Measurements from ENCODE around the gene PSMD7.
A peak's percentile ranks its signal among the peaks of the same experiment; 100 is the strongest.

The PSMD7 gene

DNA sequence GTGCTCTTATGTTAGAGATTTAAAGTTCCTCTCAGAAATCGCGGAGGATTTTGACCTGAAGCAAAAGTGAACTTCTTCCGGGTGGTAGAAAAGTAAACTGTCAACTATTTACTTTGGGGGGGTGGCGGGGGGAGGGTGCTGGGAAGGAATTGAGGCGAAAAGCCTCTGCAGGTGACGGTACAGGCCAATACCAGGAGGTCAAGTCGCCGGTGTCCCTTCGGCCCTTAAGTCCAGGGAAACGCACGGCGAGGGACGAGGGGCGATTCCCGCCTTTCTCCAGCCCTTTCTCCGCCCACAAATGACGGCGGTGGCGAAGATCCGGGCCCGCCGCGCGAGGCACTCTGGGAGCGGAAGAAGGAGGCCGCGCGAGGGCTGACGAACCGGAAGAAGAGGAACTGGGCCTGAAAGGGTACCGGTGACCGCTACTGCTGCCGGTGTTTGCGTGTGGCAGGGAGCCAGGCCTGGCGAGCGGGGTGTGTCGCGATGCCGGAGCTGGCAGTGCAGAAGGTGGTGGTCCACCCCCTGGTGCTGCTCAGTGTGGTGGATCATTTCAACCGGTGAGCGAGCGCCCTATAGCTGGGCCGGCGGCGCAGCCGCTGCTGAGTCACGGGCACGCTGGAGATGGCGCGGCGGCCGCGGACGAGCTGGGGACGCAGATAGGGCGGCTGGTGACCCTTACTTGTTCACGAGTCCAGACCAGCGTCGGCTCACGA is at the start of gene PSMD7:
PSMD7 (plus strand) TSS at position 383 of the 713 bp plus-strand sequence; CDS start at position 484, 101 bp downstream.
- Histone ChIP-seq H3K4me3 (ENCODE audit: low read depth in 1 of 5, low read length in 5 of 5) (peak within 1 kb of the TSS; percentile 86 to 97 (median 91)), H3K4me1 (ENCODE audit: control insufficient read depth in 5 of 5, insufficient read depth in 5 of 5, low read length in 5 of 5) (peaks cover 7 to 29% (median 29%) of the 10 kb centered on the region in 5 donors), H3K36me3 (ENCODE audit: control insufficient read depth in 5 of 5, insufficient read depth in 5 of 5, low read length in 5 of 5) (peaks cover 18 to 26% (median 19%) of the 10 kb centered on the region in 5 donors), H3K27ac (ENCODE audit: low read depth, low read length) (peak within 1 kb of the TSS; percentile 95), H3K9ac (ENCODE audit: low read length in 5 of 5) (peak within 1 kb of the TSS; percentile 90 to 99 (median 96)), H3K9me3 (ENCODE audit: control insufficient read depth in 5 of 5, low read length in 5 of 5) (peaks cover 3 to 6% (median 4%) of the 10 kb centered on the region in 5 donors), H3K27me3 (ENCODE audit: control insufficient read depth in 5 of 5, insufficient read depth in 4 of 5, low read length in 5 of 5) (no peaks in the 10 kb centered on the region)

DNA sequence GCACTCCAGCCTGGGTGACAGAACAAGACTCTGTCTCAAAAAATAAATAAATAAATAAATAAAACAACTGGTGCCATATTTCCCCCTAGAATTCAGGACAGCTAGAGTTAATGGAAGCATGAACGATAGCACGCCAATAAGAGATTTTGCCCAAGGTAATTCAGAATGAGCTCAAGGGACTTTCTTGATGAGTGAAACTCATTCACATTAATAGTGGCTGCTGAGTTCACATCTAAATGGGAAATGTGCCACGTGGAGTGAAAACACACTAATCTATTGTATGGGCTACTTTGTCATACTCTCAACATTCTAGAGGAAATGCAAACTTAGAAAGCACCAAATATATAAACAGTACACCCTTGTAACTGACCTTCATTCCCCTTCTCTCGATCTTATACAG is 47.4 kb upstream of the PSMD7 start:
- Histone ChIP-seq H3K27me3 (ENCODE audit: control insufficient read depth in 5 of 5, insufficient read depth in 4 of 5, low read length in 5 of 5) (peaks cover 0 to 4% (median 0%) of the 10 kb centered on the region in 5 donors), H3K4me1 (ENCODE audit: control insufficient read depth in 5 of 5, insufficient read depth in 5 of 5, low read length in 5 of 5) (no peaks in the 10 kb centered on the region), H3K27ac (ENCODE audit: low read depth, low read length) (no peak overlapping the region), H3K9me3 (ENCODE audit: control insufficient read depth in 5 of 5, low read length in 5 of 5) (no peaks in the 10 kb centered on the region), H3K36me3 (ENCODE audit: control insufficient read depth in 5 of 5, insufficient read depth in 5 of 5, low read length in 5 of 5) (no peaks in the 10 kb centered on the region), H3K4me3 (ENCODE audit: low read depth in 1 of 5, low read length in 5 of 5) (no peak overlapping the region), H3K9ac (ENCODE audit: low read length in 5 of 5) (no peak overlapping the region)

- no peaks in the 10 kb centered on the region for H3K4me1 ChIP-seq (ENCODE audit: control insufficient read depth in 5 of 5, insufficient read depth in 5 of 5, low read length in 5 of 5)
- H3K9me3 ChIP-seq (ENCODE audit: control insufficient read depth in 5 of 5, low read length in 5 of 5), result no peaks in the 10 kb centered on the region
- H3K36me3 ChIP-seq (ENCODE audit: control insufficient read depth in 5 of 5, insufficient read depth in 5 of 5, low read length in 5 of 5), result no peaks in the 10 kb centered on the region
- H3K9ac ChIP-seq (ENCODE audit: low read length in 5 of 5), result no peak overlapping the region
- H3K4me3 ChIP-seq (ENCODE audit: low read depth in 1 of 5, low read length in 5 of 5), result no peak overlapping the region
- H3K27ac ChIP-seq (ENCODE audit: low read depth, low read length), result no peak overlapping the region
- H3K27me3 ChIP-seq (ENCODE audit: control insufficient read depth in 5 of 5, insufficient read depth in 4 of 5, low read length in 5 of 5), result peaks cover 0 to 4% (median 0%) of the 10 kb centered on the region in 5 donors
Measured at GRCh38 chr16:74249846-74250245, 46.8 kb upstream of the PSMD7 start.

- H3K9ac ChIP-seq (ENCODE audit: low read length in 5 of 5), result no peak overlapping the region
- H3K4me3 ChIP-seq (ENCODE audit: low read depth in 1 of 5, low read length in 5 of 5), result no peak overlapping the region
- H3K9me3 ChIP-seq (ENCODE audit: control insufficient read depth in 5 of 5, low read length in 5 of 5), result no peaks in the 10 kb centered on the region
- no peaks in the 10 kb centered on the region for H3K36me3 ChIP-seq (ENCODE audit: control insufficient read depth in 5 of 5, insufficient read depth in 5 of 5, low read length in 5 of 5)
- H3K4me1 ChIP-seq (ENCODE audit: control insufficient read depth in 5 of 5, insufficient read depth in 5 of 5, low read length in 5 of 5), result no peaks in the 10 kb centered on the region
- no peak overlapping the region for H3K27ac ChIP-seq (ENCODE audit: low read depth, low read length)
- peaks cover 0 to 4% (median 2%) of the 10 kb centered on the region in 5 donors for H3K27me3 ChIP-seq (ENCODE audit: control insufficient read depth in 5 of 5, insufficient read depth in 4 of 5, low read length in 5 of 5)
Measured at GRCh38 chr16:74252329-74252728, 44.3 kb upstream of the PSMD7 start.

- H3K4me1 ChIP-seq (ENCODE audit: control insufficient read depth in 5 of 5, insufficient read depth in 5 of 5, low read length in 5 of 5), result no peaks in the 10 kb centered on the region
- peaks cover 0 to 2% (median 0%) of the 10 kb centered on the region in 5 donors for H3K27me3 ChIP-seq (ENCODE audit: control insufficient read depth in 5 of 5, insufficient read depth in 4 of 5, low read length in 5 of 5)
- no peak overlapping the region for H3K27ac ChIP-seq (ENCODE audit: low read depth, low read length)
- H3K36me3 ChIP-seq (ENCODE audit: control insufficient read depth in 5 of 5, insufficient read depth in 5 of 5, low read length in 5 of 5), result no peaks in the 10 kb centered on the region
- H3K9me3 ChIP-seq (ENCODE audit: control insufficient read depth in 5 of 5, low read length in 5 of 5), result no peaks in the 10 kb centered on the region
- H3K4me3 ChIP-seq (ENCODE audit: low read depth in 1 of 5, low read length in 5 of 5), result no peak overlapping the region
- no peak overlapping the region for H3K9ac ChIP-seq (ENCODE audit: low read length in 5 of 5)
Measured at GRCh38 chr16:74253161-74253938, 43.3 kb upstream of the PSMD7 start.

GRCh38 chr16:74257061-74257460 is 39.6 kb upstream of the PSMD7 start:
- no peaks in the 10 kb centered on the region for H3K36me3 ChIP-seq (ENCODE audit: control insufficient read depth in 5 of 5, insufficient read depth in 5 of 5, low read length in 5 of 5)
- H3K27ac ChIP-seq (ENCODE audit: low read depth, low read length), result no peak overlapping the region
- H3K27me3 ChIP-seq (ENCODE audit: control insufficient read depth in 5 of 5, insufficient read depth in 4 of 5, low read length in 5 of 5), result peaks cover 0 to 2% (median 0%) of the 10 kb centered on the region in 5 donors
- no peaks in the 10 kb centered on the region for H3K9me3 ChIP-seq (ENCODE audit: control insufficient read depth in 5 of 5, low read length in 5 of 5)
- H3K9ac ChIP-seq (ENCODE audit: low read length in 5 of 5), result no peak overlapping the region
- no peak overlapping the region for H3K4me3 ChIP-seq (ENCODE audit: low read depth in 1 of 5, low read length in 5 of 5)
- H3K4me1 ChIP-seq (ENCODE audit: control insufficient read depth in 5 of 5, insufficient read depth in 5 of 5, low read length in 5 of 5), result peaks cover 0 to 2% (median 0%) of the 10 kb centered on the region in 5 donors

- Histone ChIP-seq H3K9me3 (ENCODE audit: control insufficient read depth in 5 of 5, low read length in 5 of 5) (no peaks in the 10 kb centered on the region), H3K27me3 (ENCODE audit: control insufficient read depth in 5 of 5, insufficient read depth in 4 of 5, low read length in 5 of 5) (peaks cover 0 to 2% (median 0%) of the 10 kb centered on the region in 5 donors), H3K9ac (ENCODE audit: low read length in 5 of 5) (no peak overlapping the region), H3K4me3 (ENCODE audit: low read depth in 1 of 5, low read length in 5 of 5) (no peak overlapping the region), H3K27ac (ENCODE audit: low read depth, low read length) (no peak overlapping the region), H3K36me3 (ENCODE audit: control insufficient read depth in 5 of 5, insufficient read depth in 5 of 5, low read length in 5 of 5) (no peaks in the 10 kb centered on the region), H3K4me1 (ENCODE audit: control insufficient read depth in 5 of 5, insufficient read depth in 5 of 5, low read length in 5 of 5) (peaks cover 0 to 2% (median 0%) of the 10 kb centered on the region in 5 donors)
Measured at GRCh38 chr16:74261068-74261467, 35.5 kb upstream of the PSMD7 start.

DNA sequence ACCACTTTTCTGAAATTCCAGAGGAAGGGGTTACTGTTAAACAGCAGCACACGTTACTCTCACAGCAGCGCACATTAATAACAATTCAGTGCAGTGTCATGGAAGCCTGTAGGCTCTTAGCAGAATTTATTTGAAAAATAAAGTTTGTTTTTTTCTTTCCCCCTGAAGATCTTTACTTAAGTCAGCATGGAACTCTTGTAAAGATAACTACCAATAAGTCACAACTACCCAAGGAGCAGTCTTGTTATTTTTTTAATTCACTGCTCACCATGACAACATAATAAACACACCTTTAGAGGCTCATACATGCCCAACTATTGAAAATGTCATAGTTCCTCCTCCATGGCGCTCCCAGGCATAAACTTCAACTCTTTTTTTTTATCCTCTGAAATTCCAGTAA is 31.8 kb upstream of the PSMD7 start:
- no peak overlapping the region for H3K9ac ChIP-seq (ENCODE audit: low read length in 5 of 5)
- H3K27me3 ChIP-seq (ENCODE audit: control insufficient read depth in 5 of 5, insufficient read depth in 4 of 5, low read length in 5 of 5), result no peaks in the 10 kb centered on the region
- peaks cover 0 to 2% (median 0%) of the 10 kb centered on the region in 5 donors for H3K4me1 ChIP-seq (ENCODE audit: control insufficient read depth in 5 of 5, insufficient read depth in 5 of 5, low read length in 5 of 5)
- H3K36me3 ChIP-seq (ENCODE audit: control insufficient read depth in 5 of 5, insufficient read depth in 5 of 5, low read length in 5 of 5), result no peaks in the 10 kb centered on the region
- H3K27ac ChIP-seq (ENCODE audit: low read depth, low read length), result no peak overlapping the region
- no peak overlapping the region for H3K4me3 ChIP-seq (ENCODE audit: low read depth in 1 of 5, low read length in 5 of 5)
- H3K9me3 ChIP-seq (ENCODE audit: control insufficient read depth in 5 of 5, low read length in 5 of 5), result no peaks in the 10 kb centered on the region

- no peaks in the 10 kb centered on the region for H3K36me3 ChIP-seq (ENCODE audit: control insufficient read depth in 5 of 5, insufficient read depth in 5 of 5, low read length in 5 of 5)
- H3K9me3 ChIP-seq (ENCODE audit: control insufficient read depth in 5 of 5, low read length in 5 of 5), result no peaks in the 10 kb centered on the region
- H3K27ac ChIP-seq (ENCODE audit: low read depth, low read length), result no peak overlapping the region
- H3K27me3 ChIP-seq (ENCODE audit: control insufficient read depth in 5 of 5, insufficient read depth in 4 of 5, low read length in 5 of 5), result no peaks in the 10 kb centered on the region
- no peaks in the 10 kb centered on the region for H3K4me1 ChIP-seq (ENCODE audit: control insufficient read depth in 5 of 5, insufficient read depth in 5 of 5, low read length in 5 of 5)
- H3K9ac ChIP-seq (ENCODE audit: low read length in 5 of 5), result no peak overlapping the region
- H3K4me3 ChIP-seq (ENCODE audit: low read depth in 1 of 5, low read length in 5 of 5), result no peak overlapping the region
Measured at GRCh38 chr16:74268372-74268782, 28.2 kb upstream of the PSMD7 start.

DNA sequence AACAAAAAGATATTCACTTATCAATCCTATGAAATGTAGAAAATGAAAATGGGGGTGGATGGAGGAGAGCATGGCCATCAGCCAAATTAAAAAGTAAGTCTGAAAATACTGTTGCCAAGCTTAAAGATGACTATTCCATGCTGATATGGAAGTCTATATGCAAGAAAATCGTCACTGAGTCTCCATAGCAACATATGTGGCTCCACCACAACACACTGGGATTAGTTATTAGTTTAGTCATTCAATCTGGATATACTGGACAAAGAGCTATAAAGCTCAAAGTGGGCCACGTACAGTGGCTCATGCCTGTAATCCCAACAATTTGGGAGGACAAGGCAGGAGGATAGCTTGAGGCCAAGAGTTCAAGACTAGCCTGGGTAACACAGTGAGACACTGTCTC is 24.7 kb upstream of the PSMD7 start:
- H3K4me3 ChIP-seq (ENCODE audit: low read depth in 1 of 5, low read length in 5 of 5), result no peak overlapping the region
- no peak overlapping the region for H3K9ac ChIP-seq (ENCODE audit: low read length in 5 of 5)
- no peaks in the 10 kb centered on the region for H3K36me3 ChIP-seq (ENCODE audit: control insufficient read depth in 5 of 5, insufficient read depth in 5 of 5, low read length in 5 of 5)
- H3K27ac ChIP-seq (ENCODE audit: low read depth, low read length), result no peak overlapping the region
- H3K9me3 ChIP-seq (ENCODE audit: control insufficient read depth in 5 of 5, low read length in 5 of 5), result no peaks in the 10 kb centered on the region
- H3K4me1 ChIP-seq (ENCODE audit: control insufficient read depth in 5 of 5, insufficient read depth in 5 of 5, low read length in 5 of 5), result no peaks in the 10 kb centered on the region
- H3K27me3 ChIP-seq (ENCODE audit: control insufficient read depth in 5 of 5, insufficient read depth in 4 of 5, low read length in 5 of 5), result no peaks in the 10 kb centered on the region

All from subcutaneous abdominal adipose tissue (tissue), 5 donors.